ENCODE results near the gene EHBP1L1.

DNA sequence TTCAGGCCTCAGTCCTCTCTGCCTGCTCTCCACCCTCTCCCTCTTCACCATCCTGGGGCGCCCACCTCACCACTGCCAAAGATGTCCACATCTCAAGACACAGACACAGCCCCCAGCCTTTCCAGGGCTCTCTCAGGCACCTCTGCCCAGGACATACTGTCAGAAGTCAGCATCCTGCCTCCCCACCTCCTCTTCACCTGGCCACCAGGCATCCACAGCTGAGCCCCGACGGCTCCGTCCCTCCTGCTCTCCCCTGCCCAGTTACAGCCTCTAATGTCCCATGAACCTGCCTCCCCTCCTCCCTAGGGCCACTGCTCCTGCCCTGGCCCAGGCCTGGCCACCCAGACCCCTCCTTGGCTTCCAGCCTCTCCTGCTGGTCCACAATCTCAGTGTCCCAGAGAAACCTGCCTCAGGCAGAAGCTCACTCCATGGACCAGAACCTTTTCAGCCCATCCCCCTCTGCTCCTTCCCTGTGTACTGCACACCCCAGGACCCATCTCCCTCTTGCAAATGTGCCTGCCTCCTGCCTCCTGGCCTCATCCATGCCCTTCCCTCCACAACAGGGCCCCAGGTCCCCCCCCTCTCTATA, 20.9 kb upstream of the EHBP1L1 start:
- TF ChIP-seq CTCF (IDR thresholded peaks at IDR 0.05) (no peak), EZH2 (IDR thresholded peaks at IDR 0.05) (no peak), EZH2phosphoT487 (IDR thresholded peaks at IDR 0.05) (no peak)

Measured in neural progenitor cell (in vitro differentiated cells).